ENCODE results near the gene TEN1. TPM values are rescaled to one million over a fixed set of nuclear protein-coding genes. Genes with fewer than 3 reads are reported as not detected.
"Not testable (repeated sequence)": the region's sequence is repeated elsewhere in the genome, so short reads cannot be mapped to it uniquely, and the experiment has no call there.

Gene TEN1
- polyA plus RNA-seq, 1 donor = 9.6 TPM

DNA sequence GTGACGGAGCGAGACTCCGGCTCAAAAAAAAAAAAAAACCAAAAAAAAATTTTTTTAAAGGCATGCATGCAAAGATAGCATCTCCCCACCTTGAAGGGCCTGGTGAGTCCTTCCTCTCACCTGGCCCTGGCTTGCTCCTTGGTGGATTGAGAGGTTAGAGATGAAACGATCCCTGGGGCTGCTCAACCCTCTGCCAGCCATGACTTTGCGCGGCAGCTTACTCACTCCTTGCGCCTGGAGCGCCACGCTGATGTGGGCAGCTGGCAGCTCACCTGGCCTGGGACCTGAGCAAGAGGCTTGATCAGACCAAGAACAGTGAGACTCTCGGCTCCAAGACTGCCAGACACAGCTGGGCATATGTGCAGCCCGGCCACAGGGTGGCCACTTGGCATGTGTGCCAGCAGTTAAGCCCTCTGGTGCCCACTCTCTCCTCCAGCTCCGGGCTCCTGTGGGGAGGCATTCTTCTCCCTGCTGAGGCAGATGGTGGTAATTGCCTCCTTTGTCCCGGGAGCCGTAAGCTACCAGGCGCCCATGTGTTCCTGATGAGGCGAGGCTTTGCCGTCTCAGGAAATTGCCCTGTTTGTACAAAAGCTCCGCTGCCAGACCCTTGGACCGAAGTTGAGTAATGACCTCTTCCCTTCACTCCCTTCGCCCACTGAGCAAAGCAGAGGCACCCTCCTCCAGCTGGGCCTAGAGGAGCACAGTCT, 53.2 kb downstream of the TEN1 start:
- DNase-seq = no peak

GRCh38 chr17:76032780-76033108, 53.7 kb downstream of the TEN1 start:
- no peak for DNase-seq

GRCh38 chr17:76033139-76033538, 54.1 kb downstream of the TEN1 start:
- no peak for DNase-seq

GRCh38 chr17:76034428-76035350, 55.6 kb downstream of the TEN1 start:
- DNase-seq = no peak

- DNase-seq = no peak
Observed at GRCh38 chr17:76036497-76037261, 57.6 kb downstream of the TEN1 start.

- no peak for DNase-seq
Observed at GRCh38 chr17:76038050-76038449, 59.0 kb downstream of the TEN1 start.

DNA sequence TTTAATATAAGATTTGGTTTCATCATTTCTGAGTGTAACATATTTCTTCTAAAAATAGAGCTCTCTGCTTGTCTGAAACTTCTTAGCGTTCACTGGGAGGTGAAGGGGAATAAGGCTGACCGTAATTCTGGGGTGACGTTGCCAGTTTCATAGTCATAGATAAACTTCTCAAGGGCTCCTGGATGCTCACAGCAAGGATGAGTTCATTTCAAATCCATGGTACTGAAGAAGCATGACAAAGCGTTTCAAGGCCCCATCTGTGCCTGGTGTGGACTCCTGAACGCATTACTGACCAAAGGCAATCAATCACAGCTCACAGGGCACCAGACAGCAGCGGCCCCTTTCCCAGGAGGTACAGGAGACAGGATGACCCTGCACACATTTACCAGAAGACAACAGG, 60.1 kb downstream of the TEN1 start:
- no peak for DNase-seq

DNA sequence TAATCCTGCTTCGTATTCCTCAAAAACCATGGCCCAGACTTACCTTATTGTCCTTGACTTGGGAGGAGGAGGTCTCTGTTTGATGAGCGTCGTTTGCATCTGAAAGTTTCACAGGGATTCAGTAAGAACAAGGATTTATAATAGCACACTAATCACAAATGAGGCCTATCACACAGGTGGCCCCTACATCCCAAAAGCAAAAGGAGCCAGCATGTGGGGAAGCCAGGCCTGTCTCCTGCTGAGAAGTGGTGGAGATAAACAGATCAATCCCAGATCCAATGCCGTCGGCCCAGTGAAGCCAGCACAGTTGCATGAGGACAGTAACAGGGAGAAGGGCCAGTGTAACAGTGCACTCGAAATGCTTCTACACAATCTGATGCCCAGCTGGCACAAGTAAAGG, 61.3 kb downstream of the TEN1 start:
- no peak for DNase-seq

DNA sequence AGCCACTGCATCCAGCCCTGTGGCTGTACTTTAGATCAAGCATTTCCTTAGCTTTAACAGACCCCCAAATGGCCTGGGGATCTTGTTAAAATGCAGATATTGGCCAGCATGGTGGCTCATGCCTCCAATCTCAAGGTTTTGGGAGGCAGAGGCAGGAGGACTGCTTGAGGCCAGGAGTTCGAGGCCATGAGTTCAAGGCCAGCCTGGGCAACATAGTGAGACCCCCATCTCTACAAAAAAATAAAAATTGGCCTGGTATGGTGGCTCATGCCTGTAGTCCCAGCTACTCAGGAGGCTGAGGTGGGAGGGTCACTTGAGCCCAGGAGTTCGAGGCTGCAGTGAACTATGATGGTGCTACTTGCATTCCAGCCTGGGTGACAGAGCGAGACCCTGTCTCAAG, 63.8 kb downstream of the TEN1 start:
- not testable (repeated sequence) for DNase-seq

DNA sequence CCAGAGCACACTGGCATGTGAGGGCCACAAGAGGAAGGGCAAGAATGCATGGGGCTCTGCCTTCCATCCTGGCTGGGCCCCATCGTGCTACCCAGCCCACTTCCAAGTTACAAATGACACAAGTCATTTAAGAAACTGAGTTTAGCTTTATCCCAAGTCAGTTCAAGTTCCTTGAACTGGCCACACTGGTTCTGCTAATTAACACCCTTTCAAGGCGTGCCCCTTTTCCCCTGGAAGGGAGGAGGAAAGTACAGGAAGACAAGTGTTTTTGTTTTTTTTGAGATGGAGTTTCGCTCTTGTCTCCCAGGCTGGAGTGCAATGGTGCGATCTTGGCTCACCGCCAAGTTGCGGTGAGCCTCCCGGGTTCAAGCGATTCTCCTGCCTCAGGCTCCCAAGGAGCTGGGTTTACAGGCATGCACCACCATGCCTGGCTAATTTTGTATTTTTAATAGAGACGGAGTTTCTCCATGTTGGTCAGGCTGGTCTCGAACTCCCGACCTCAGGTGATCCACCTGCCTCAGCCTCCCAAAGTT, 65.5 kb downstream of the TEN1 start:
- not testable (repeated sequence) for DNase-seq

GRCh38 chr17:76046064-76046463, 67.0 kb downstream of the TEN1 start:
- DNase-seq = no peak

DNA sequence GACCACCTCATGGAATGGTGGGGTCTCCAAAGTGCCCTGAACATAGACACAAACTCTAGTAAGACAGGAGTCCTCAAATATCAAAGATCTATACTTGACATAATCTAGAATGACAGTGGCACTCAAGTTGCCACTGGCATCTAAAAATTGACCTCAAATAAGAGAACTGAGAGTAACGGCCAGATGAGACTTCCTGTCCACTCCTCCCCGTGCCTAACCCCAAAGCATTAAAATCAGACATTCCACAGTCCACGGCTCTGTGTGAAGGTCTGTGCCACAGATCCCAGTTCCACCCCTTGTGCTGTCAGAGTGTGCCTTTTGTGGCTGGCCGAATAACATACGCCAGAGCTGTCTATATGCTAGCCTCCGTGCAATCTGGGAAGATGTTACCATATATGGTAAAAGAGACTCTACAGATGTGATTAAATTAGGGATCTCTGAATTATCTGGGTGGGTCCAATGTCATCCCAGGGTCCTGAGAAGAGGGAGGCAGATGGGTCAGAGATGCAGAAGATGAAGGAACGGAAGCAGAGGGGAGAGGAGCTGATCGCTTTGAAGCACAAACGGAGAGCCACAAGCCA, 69.1 kb downstream of the TEN1 start:
- DNase-seq = no peak

DNA sequence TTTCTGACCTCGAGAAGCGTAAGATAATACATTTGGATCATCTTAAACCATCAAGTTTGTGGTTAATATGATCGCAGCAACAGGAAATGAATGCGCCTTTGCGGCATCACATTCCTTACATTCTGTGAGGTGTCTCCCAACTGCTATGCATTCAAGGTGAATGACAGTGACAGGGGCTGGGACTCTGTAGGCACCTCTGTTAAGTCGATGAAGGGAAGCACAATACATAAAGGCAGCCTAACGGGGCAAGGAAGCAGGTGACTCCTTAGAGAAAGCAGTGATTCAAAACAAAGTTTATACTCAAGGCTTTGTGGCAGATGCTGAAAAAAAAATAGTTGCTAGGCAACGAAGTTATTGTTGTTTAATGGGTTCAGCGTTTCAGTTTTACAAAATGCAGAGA, 69.7 kb downstream of the TEN1 start:
- no peak for DNase-seq

- DNase-seq = no peak
Observed at GRCh38 chr17:76049239-76049638, 70.2 kb downstream of the TEN1 start.

DNA sequence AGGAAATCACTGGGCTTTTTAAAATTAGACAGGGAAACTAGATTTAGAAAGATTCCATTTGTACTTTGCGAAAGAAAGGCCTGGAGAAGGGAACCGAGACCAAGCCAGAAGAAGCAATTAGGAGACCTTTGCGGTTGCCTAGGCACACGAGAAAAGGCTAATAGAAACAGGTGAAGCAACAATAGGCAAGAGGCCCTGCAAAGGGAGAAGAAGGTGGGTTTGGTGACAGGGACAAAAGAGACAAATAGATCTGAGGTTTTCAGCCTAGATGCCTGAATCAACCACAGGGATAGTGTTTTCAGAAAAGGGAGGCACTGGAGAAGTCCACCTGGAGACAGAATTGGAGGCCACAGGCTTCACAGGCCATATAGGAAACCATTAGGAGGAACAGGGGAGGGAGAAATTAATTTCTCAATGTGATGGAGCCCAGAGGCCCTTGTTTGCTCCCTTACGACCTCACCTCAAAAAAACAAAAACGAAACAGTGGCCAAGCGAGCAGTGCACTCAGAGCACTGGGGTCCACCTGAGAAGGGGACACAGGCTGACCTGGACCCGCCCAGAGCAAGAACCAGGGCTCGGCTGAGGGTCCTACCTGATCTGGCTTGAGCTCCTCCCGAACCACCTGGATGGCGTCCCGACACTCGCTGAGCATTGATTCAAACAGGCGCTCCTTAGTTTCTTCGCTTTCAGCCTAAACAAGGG, 70.9 kb downstream of the TEN1 start:
- no peak for DNase-seq

Other genes with a start within 250 kb of the TEN1 start
- 32.2 TPM for gene GALK1, start 214.0 kb upstream of the TEN1 start, polyA plus RNA-seq (ENCODE audit: insufficient read length)
- 30.9 TPM for gene UNK, start 194.4 kb upstream of the TEN1 start, polyA plus RNA-seq (ENCODE audit: insufficient read length)
- gene UNC13D, start 134.8 kb upstream of the TEN1 start, polyA plus RNA-seq (ENCODE audit: insufficient read length) = 6.2 TPM
- gene WBP2, start 123.9 kb upstream of the TEN1 start, polyA plus RNA-seq (ENCODE audit: insufficient read length) = 64.3 TPM
- 26.3 TPM for gene TRIM47, start 100.7 kb upstream of the TEN1 start, polyA plus RNA-seq (ENCODE audit: insufficient read length)
- 18.5 TPM for gene TRIM65, start 82.3 kb upstream of the TEN1 start, polyA plus RNA-seq (ENCODE audit: insufficient read length)
- 68.7 TPM for gene MRPL38, start 74.4 kb upstream of the TEN1 start, polyA plus RNA-seq (ENCODE audit: insufficient read length)
- 6.8 TPM for gene FBF1, start 38.2 kb upstream of the TEN1 start, polyA plus RNA-seq (ENCODE audit: insufficient read length)
- 20.4 TPM for gene ACOX1, start 74 bp upstream of the TEN1 start, polyA plus RNA-seq (ENCODE audit: insufficient read length)
- gene CDK3, start 21.6 kb downstream of the TEN1 start, polyA plus RNA-seq (ENCODE audit: insufficient read length) = 4.8 TPM
- gene EVPL, start 48.1 kb downstream of the TEN1 start, polyA plus RNA-seq (ENCODE audit: insufficient read length) = 0.54 TPM
- 86.8 TPM for gene SRP68, start 93.3 kb downstream of the TEN1 start, polyA plus RNA-seq (ENCODE audit: insufficient read length)
- gene GALR2, start 95.5 kb downstream of the TEN1 start, polyA plus RNA-seq (ENCODE audit: insufficient read length) = not detected
- 10.4 TPM for gene ZACN, start 99.9 kb downstream of the TEN1 start, polyA plus RNA-seq (ENCODE audit: insufficient read length)
- 84.2 TPM for gene EXOC7, start 124.5 kb downstream of the TEN1 start, polyA plus RNA-seq (ENCODE audit: insufficient read length)
- not detected for gene FOXJ1, start 162.0 kb downstream of the TEN1 start, polyA plus RNA-seq (ENCODE audit: insufficient read length)